ENCODE results near the gene OLFML2A. TPM values are rescaled to one million over a fixed set of nuclear protein-coding genes. Genes with fewer than 3 reads are reported as not detected.
"Not testable (repeated sequence)": the region's sequence is repeated elsewhere in the genome, so short reads cannot be mapped to it uniquely, and the experiment has no call there.

Gene OLFML2A
- total and polyA plus RNA-seq, 2 of the 4 experiments (the other 2 are of a cell fraction): 2.0 to 5.9 TPM

- TF ChIP-seq MAZ (IDR thresholded peaks at IDR 0.05; ENCODE audit: borderline replicate concordance, low read depth, low read length): no peak
Measured at GRCh38 chr9:124733964-124734740, 42.8 kb upstream of the OLFML2A start (continued).

- H3K27ac ChIP-seq (ENCODE audit: insufficient read depth, low read length); H2AFZ ChIP-seq (replicated peaks; ENCODE audit: low read length, poor library complexity); H4K20me1 ChIP-seq (ENCODE audit: insufficient read depth, low read length); H2AK9ac ChIP-seq (replicated peaks; ENCODE audit: low read depth, low read length, poor library complexity); H4K5ac ChIP-seq (ENCODE audit: low read depth, low read length); H3K18ac ChIP-seq (ENCODE audit: low read depth, low read length); H2AK5ac ChIP-seq (ENCODE audit: low read depth, low read length); H3K36me3 ChIP-seq (ENCODE audit: control insufficient read depth, insufficient read depth, low read length); H3K9me1 ChIP-seq (ENCODE audit: insufficient read depth, low read length); H4K91ac ChIP-seq (ENCODE audit: insufficient read depth, low read depth, low read length); H3K23ac ChIP-seq (ENCODE audit: low read depth, low read length); H3K79me1 ChIP-seq (ENCODE audit: low read depth in 1 of 2, low read length in 2 of 2); H2BK5ac ChIP-seq (ENCODE audit: low read depth, low read length, poor library complexity, severe bottlenecking); H3K56ac ChIP-seq (ENCODE audit: extremely low read depth, insufficient read depth, low read length); H2BK15ac ChIP-seq (ENCODE audit: low read depth, low read length); H3K9ac ChIP-seq (ENCODE audit: low read depth, low read length); H3K4me1 ChIP-seq (ENCODE audit: control insufficient read depth, insufficient read depth, low read length); ATAC-seq (ENCODE audit: low read depth); H3K14ac ChIP-seq (replicated peaks; ENCODE audit: low read depth, low read length); BruUV-seq (replicated peaks); H3K9me3 ChIP-seq (ENCODE audit: control insufficient read depth, insufficient read depth, low read length); H3K4me3 ChIP-seq (ENCODE audit: insufficient read depth, low read depth, low read length); DNase-seq; in situ Hi-C loops (cut with MboI; ENCODE audit: low sequenced_read_pairs); intact Hi-C loops (cut with micrococcal nuclease); H3K27me3 ChIP-seq (ENCODE audit: control insufficient read depth, insufficient read depth, low read length); POLR2A ChIA-PET (ENCODE audit: unreplicated experiment); H2BK20ac ChIP-seq (ENCODE audit: low read depth, low read length); dilution Hi-C loops (cut with HindIII; ENCODE audit: low sequenced_read_pairs, unreplicated experiment): not testable (repeated sequence)
- WGBS, 2 experiments (ENCODE audit: extremely low coverage in 2 of 2, insufficient read length in 1 of 2): 80% methylated on average over 1 of the region's 7 CpGs; no CpG with 5 or more reads in 1 of the 2 experiments
- Histone ChIP-seq H3K4ac (ENCODE audit: low read depth, low read length) (peak overlapping the region; percentile 21; the same call in 1 of the 2 replicates), H3K4me2 (ENCODE audit: low read depth, low read length) (peak overlapping the region; percentile 12; the same call in 1 of the 2 replicates), H4K8ac (ENCODE audit: low read depth in 2 of 2, low read length in 2 of 2) (peak overlapping the region in 1 of 2 experiments; percentile 17; a peak in 1 of 4 replicates), H2BK120ac (ENCODE audit: low read depth, low read length) (0 out of 2 replicates have a peak overlapping the region, but pooled peaks have one; percentile 19)
- CTCF ChIA-PET: interaction anchor here (1.1 to 1.3 kb wide), 2 partner anchors 13 to 118 kb away, joined by 3 read pairs; no protein-coding TSS in a partner anchor
Measured at GRCh38 chr9:124734741-124735083, 42.2 kb upstream of the OLFML2A start.
